Raji (cell line): Measurements from ENCODE around the gene STK10.

Experiments
- POLR2A ChIP-seq: IDR thresholded peaks from 2 replicates; pipeline ENCODE4 v1.6.1; 2011; ENCODE audit warnings: low read depth, low read length, control low read depth; ENCODE audit not compliant: insufficient read depth

STK10 gene

GRCh38 chr5:171999100-171999499 lies 188.9 kb downstream of the STK10 start:
- TF ChIP-seq POLR2A: no peak

GRCh38 chr5:171997011-171997410 lies 191.0 kb downstream of the STK10 start:
- TF ChIP-seq POLR2A: no peak

DNA sequence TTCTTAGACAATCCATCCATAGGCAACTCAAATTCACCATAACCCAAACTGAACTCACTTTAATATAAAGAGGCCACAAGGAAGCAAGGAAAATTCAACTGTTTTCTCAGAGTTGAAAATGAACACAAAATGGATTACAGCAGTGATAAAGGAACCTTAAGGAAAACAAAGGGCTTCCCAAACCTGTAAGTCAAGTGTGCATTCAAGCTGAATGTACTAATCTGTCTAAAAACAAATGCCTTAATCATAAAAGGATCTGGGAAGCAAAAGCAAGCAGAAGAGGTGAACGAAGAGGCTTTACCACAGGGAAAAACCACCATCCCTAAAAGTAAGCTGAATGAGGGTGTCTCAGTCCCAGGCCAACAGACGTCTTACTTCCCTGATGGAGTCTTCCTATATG lies 195.2 kb downstream of the STK10 start:
- TF ChIP-seq POLR2A: no peak

GRCh38 chr5:171992305-171992704 lies 195.7 kb downstream of the STK10 start:
- TF ChIP-seq POLR2A: no peak
